Endothelial cell of umbilical vein (primary cell): ENCODE data around the gene NMB. TPM values are rescaled to one million over a fixed set of nuclear protein-coding genes. Genes with fewer than 3 reads are reported as not detected.

Experiments used
- BruUV-seq: library from RNA; stranded (reverse); fragments of 400-500 nt; replicated peaks from 2 replicates; lab custom pipeline; 2021; lab: Mats Ljungman, UMichigan
- CTCF ChIA-PET: fragments of 300-600, 350-600 bp; sonication (Branson Sonifier 250); formaldehyde crosslinking; loops from one replicate; lab custom pipeline; 2021; ENCODE audit warnings: antibody characterized with exemption, inconsistent platforms; lab: Charles Lee
- POLR2A ChIA-PET: fragments of 300-600, 350-600 bp; sonication (Branson Sonifier 250); formaldehyde crosslinking; loops from one replicate; lab custom pipeline; 2021; ENCODE audit warnings: antibody characterized with exemption, inconsistent platforms; lab: Charles Lee
- DNase-seq: peaks from one replicate; pipeline ENCODE4 v3.0.0-alpha.2; 2011; ENCODE audit warnings: low read depth, low spot score
- FAIRE-seq: peaks from 2 replicates; lab custom pipeline; 2011; peaks lifted over from hg19 to GRCh38; lab: Jason Lieb, UNC
- H2AFZ ChIP-seq: 2 replicates; pipeline ENCODE4 v1.6.0; 2012; ENCODE audit warnings: low read depth, low read length, control low read depth, inconsistent platforms
- H3K27ac ChIP-seq: 2 replicates; pipeline ENCODE4 v1.5.1; 2011; ENCODE audit warnings: low read depth, mild to moderate bottlenecking, control low read depth, low read length, moderate library complexity; ENCODE audit not compliant: insufficient read depth
- H3K27me3 ChIP-seq, 2 experiments: 2 replicates each; pipeline versions ENCODE4 v1.6.0 to v1.6.1; 2011; ENCODE audit warnings: low read length in 2 of 2, mixed read lengths in 1 of 2; ENCODE audit not compliant: control insufficient read depth in 2 of 2, insufficient read depth in 2 of 2
- H3K36me3 ChIP-seq, 2 experiments: 2 replicates in 1 of 2; 3 replicates in 1 of 2; pipeline ENCODE4 v1.5.1; 2011; ENCODE audit warnings: low read length in 2 of 2, mild to moderate bottlenecking in 1 of 2, moderate library complexity in 1 of 2; ENCODE audit not compliant: control insufficient read depth in 2 of 2, insufficient read depth in 2 of 2; ENCODE audit errors: extremely low read depth in 1 of 2
- H3K4me1 ChIP-seq: 3 replicates; pipeline ENCODE4 v1.5.1; 2011; ENCODE audit warnings: mild to moderate bottlenecking, low read length; ENCODE audit not compliant: control insufficient read depth, insufficient read depth; ENCODE audit errors: extremely low read depth
- H3K4me2 ChIP-seq: 2 replicates; pipeline ENCODE4 v1.6.1; 2011; ENCODE audit warnings: low read length, control low read depth, mixed read lengths; ENCODE audit not compliant: insufficient read depth
- H3K4me3 ChIP-seq, 3 experiments: fragments of 200-600 bp in 1 of 3; sonication (generic), shearing (Covaris generic) in 1 of 3; replicated peaks in 1 of 3; 2 replicates each; pipeline ENCODE4 v1.5.1; 2011 to 2016; ENCODE audit warnings: control low read depth in 3 of 3, low read length in 3 of 3, mild to moderate bottlenecking in 2 of 3, inconsistent platforms in 1 of 3, low read depth in 1 of 3, moderate library complexity in 1 of 3; ENCODE audit not compliant: insufficient read depth in 1 of 3
- H3K79me2 ChIP-seq: 2 replicates; pipeline ENCODE4 v1.6.0; 2012; ENCODE audit warnings: low read length, inconsistent platforms; ENCODE audit not compliant: control insufficient read depth, insufficient read depth
- H3K9ac ChIP-seq: replicated peaks from 2 replicates; pipeline ENCODE3; 2011; ENCODE audit warnings: low read length, control low read depth; ENCODE audit not compliant: insufficient read depth; ENCODE audit errors: extremely low read depth
- H3K9me1 ChIP-seq: replicated peaks from 3 replicates; pipeline ENCODE4 v1.6.0; 2011; ENCODE audit warnings: mild to moderate bottlenecking, low read length; ENCODE audit not compliant: control insufficient read depth, insufficient read depth; ENCODE audit errors: extremely low read depth
- H3K9me3 ChIP-seq: replicated peaks from 2 replicates; pipeline ENCODE4 v1.5.1; 2012; ENCODE audit warnings: low read length, inconsistent platforms; ENCODE audit not compliant: control insufficient read depth, insufficient read depth
- H4K20me1 ChIP-seq: replicated peaks from 2 replicates; pipeline ENCODE3; 2011; ENCODE audit warnings: mild to moderate bottlenecking, low read length; ENCODE audit not compliant: control insufficient read depth, insufficient read depth; ENCODE audit errors: extremely low read depth
- EZH2 ChIP-seq: IDR thresholded peaks from 2 replicates; pipeline ENCODE4 v1.6.1; 2012; ENCODE audit warnings: borderline replicate concordance, low read depth, mild to moderate bottlenecking, moderate library complexity, low read length, inconsistent platforms; ENCODE audit not compliant: severe bottlenecking
- FOS ChIP-seq: IDR thresholded peaks from 2 replicates; pipeline ENCODE4 v1.6.1; 2011; ENCODE audit warnings: mild to moderate bottlenecking, low read length, moderate library complexity, borderline replicate concordance; ENCODE audit not compliant: insufficient read depth
- GATA2 ChIP-seq: IDR thresholded peaks from 2 replicates; pipeline ENCODE4 v1.7.0; 2011; ENCODE audit warnings: low read depth, mild to moderate bottlenecking, moderate library complexity, mixed read lengths, low read length; ENCODE audit not compliant: insufficient read length, insufficient read depth
- JUN ChIP-seq: IDR thresholded peaks from 2 replicates; pipeline ENCODE4 v1.6.1; 2011; ENCODE audit warnings: borderline replicate concordance, low read depth; ENCODE audit not compliant: insufficient read length, insufficient read depth
- MAX ChIP-seq: IDR thresholded peaks from 2 replicates; pipeline ENCODE4 v1.6.1; 2011; ENCODE audit not compliant: insufficient read depth, insufficient read length
- MYC ChIP-seq: IDR thresholded peaks from one replicate; pipeline ENCODE4 v1.6.1; 2011; ENCODE audit warnings: mild to moderate bottlenecking, low read depth, low read length
- POLR2A ChIP-seq: IDR thresholded peaks from 2 replicates; pipeline ENCODE4 v1.6.1; 2012; ENCODE audit warnings: low read depth, mild to moderate bottlenecking, control low read depth, low read length
- POLR2AphosphoS5 ChIP-seq: IDR thresholded peaks from 2 replicates; pipeline ENCODE4 v1.6.1; 2012; ENCODE audit warnings: low read depth, mild to moderate bottlenecking, control low read depth, low read length, moderate library complexity; ENCODE audit not compliant: insufficient read depth
- dilution Hi-C: fragments of 300-500 bp; cut with MboI; formaldehyde crosslinking; loops from one replicate; pipeline ENCODE4 v1.15.0; 2019; ENCODE audit warnings: low sequenced_read_pairs; ENCODE audit not compliant: extremely low pct_ligation_motif_present
- intact Hi-C: fragments of 100-400 bp; cut with micrococcal nuclease; formaldehyde crosslinking; loops from one replicate; pipeline ENCODE4 v1.10.0; 2022
- polyA plus RNA-seq, 4 experiments: library from polyadenylated mRNA; depleted of rRNA in 3 of 4; stranded (reverse) in 3 of 4; unstranded in 1 of 4; fragments of >200 nt; gene quantifications; 2 replicates each; pipeline versions ENCODE4 v1.2.1 to v1.2.3, GENCODE V29; 2011 to 2012; ENCODE audit warnings: missing spikeins in 1 of 4
- total RNA-seq: library from RNA; stranded (reverse); gene quantifications from 2 replicates; pipeline ENCODE4 v1.2.3, GENCODE V29; 2021
- TF ChIP-seq, protein P1 (sequence below), 2 donors: IDR thresholded peaks; 1 replicate in 1 of 2; 2 replicates in 1 of 2; pipeline ENCODE4 v1.5.1; 2011; ENCODE audit warnings: low read length in 2 of 2, mild to moderate bottlenecking in 2 of 2, moderate library complexity in 2 of 2, control low read depth in 1 of 2, inconsistent platforms in 1 of 2, low read depth in 1 of 2; ENCODE audit not compliant: insufficient read depth in 1 of 2; ENCODE audit errors: extremely low read depth in 1 of 2

The NMB gene
- total and polyA plus RNA-seq, 2 donors (not counting 3 experiments of a cell fraction or from before 2014, with no cell fraction given) = 7.8 to 9.8 TPM

DNA sequence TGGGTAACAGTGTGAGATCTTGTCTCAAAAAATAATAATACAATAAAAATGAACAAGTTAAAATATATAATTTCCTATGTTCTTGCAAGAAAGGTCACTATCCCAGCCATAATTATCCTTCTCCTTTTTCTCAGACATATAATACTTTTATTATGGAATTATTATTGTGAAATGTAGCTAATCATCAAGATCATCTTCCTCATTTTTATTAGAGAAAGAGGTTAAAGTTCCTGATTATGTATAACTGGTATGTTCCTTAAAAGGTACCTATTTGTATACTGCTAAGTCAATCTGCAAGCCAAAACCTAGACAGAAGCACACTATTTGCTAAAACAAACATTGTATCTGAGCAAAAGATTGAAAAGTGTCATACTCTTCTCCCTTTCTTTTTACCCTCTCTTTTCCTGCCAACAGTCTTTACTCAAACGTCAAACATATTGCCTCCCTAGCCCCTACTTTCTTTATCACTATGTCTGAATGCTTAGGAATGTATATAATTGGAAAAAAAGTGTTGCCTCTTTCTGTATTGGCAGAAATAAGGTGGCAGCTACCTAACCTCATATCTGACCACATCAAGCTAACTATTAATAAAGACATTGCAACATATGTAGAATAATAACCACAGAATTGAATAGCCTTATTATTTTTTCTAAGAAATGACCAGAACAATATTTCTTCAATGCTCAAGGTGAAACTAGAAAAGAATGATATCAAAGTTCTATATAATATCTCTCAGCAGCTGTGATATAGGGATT lies 39.4 kb upstream of the NMB start:
- Histone ChIP-seq H3K9ac (no peak overlapping the region), H2AFZ (no peak overlapping the region), H3K4me1 (no peaks in the 10 kb centered on the region), H3K36me3 (no peaks in the 10 kb centered on the region), H3K27ac (no peak overlapping the region), H3K9me3 (no peaks in the 10 kb centered on the region), H3K9me1 (no peaks in the 10 kb centered on the region), H3K27me3 (no peaks in the 10 kb centered on the region), H3K4me3 (no peak overlapping the region), H3K79me2 (peaks cover 89% of the 10 kb centered on the region), H3K4me2 (no peak overlapping the region), H4K20me1 (peaks cover 5% of the 10 kb centered on the region)
- no TSS peak for BruUV-seq
- no peak for TF ChIP-seq GATA2
- TF ChIP-seq MAX = no peak
- TF ChIP-seq EZH2 = no peak
- TF ChIP-seq, protein P1, sequence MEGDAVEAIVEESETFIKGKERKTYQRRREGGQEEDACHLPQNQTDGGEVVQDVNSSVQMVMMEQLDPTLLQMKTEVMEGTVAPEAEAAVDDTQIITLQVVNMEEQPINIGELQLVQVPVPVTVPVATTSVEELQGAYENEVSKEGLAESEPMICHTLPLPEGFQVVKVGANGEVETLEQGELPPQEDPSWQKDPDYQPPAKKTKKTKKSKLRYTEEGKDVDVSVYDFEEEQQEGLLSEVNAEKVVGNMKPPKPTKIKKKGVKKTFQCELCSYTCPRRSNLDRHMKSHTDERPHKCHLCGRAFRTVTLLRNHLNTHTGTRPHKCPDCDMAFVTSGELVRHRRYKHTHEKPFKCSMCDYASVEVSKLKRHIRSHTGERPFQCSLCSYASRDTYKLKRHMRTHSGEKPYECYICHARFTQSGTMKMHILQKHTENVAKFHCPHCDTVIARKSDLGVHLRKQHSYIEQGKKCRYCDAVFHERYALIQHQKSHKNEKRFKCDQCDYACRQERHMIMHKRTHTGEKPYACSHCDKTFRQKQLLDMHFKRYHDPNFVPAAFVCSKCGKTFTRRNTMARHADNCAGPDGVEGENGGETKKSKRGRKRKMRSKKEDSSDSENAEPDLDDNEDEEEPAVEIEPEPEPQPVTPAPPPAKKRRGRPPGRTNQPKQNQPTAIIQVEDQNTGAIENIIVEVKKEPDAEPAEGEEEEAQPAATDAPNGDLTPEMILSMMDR (IDR thresholded peaks at IDR 0.05; ENCODE audit: extremely low read depth in 1 of 2, insufficient read depth in 1 of 2, low read depth in 1 of 2, low read length in 2 of 2) = no peak
- TF ChIP-seq FOS = no peak
- TF ChIP-seq JUN = no peak
- no peak for TF ChIP-seq POLR2AphosphoS5
- TF ChIP-seq POLR2A = no peak
- no peak for TF ChIP-seq MYC
- intact Hi-C loops = loop anchor here (2.0 kb wide), 1 partner anchor 17 kb away; no protein-coding TSS in a partner anchor
- DNase-seq (no peak), FAIRE-seq (no peak)
- POLR2A ChIA-PET = interaction anchor here (1.2 kb wide), 1 partner anchor 19 kb away, joined by 6 read pairs; the partner anchor contains the start of gene SEC11A
- dilution Hi-C loops = no loop called here
- CTCF ChIA-PET = interaction anchor here (1.0 to 1.5 kb wide), 5 partner anchors 10 to 28 kb away, joined by 3 to 7 read pairs (median 3); no protein-coding TSS in a partner anchor
